Measurements from ENCODE around the gene LRP1.

LRP1 gene

GRCh38 chr12:57138526-57139272 is 10.4 kb downstream of the LRP1 start:
- no peak for DNase-seq

GRCh38 chr12:57139796-57140649 is 11.7 kb downstream of the LRP1 start:
- DNase-seq: no peak

GRCh38 chr12:57141249-57141648 is 13.0 kb downstream of the LRP1 start:
- DNase-seq: no peak

- no peak for DNase-seq
These were observed 13.8 kb downstream of the LRP1 start for GRCh38 chr12:57142121-57142520.

- no peak for DNase-seq
These were observed 14.4 kb downstream of the LRP1 start for GRCh38 chr12:57142727-57143126.

GRCh38 chr12:57143454-57143853 is 15.2 kb downstream of the LRP1 start:
- DNase-seq: no peak

- DNase-seq: no peak
These were observed 17.3 kb downstream of the LRP1 start for GRCh38 chr12:57145460-57146059.

GRCh38 chr12:57146092-57146491 is 17.8 kb downstream of the LRP1 start:
- DNase-seq: no peak

GRCh38 chr12:57146961-57147944 is 19.0 kb downstream of the LRP1 start, which contains the start of gene LRP1-AS:
Gene LRP1-AS, minus strand, starts transcription at chr12:57147619.
- no peak for DNase-seq

GRCh38 chr12:57148469-57149244 is 20.4 kb downstream of the LRP1 start:
- no peak for DNase-seq

GRCh38 chr12:57149245-57149900 is 21.1 kb downstream of the LRP1 start:
- DNase-seq: no peak

GRCh38 chr12:57150400-57151000 is 22.2 kb downstream of the LRP1 start:
- DNase-seq: no peak

GRCh38 chr12:57151741-57152630 is 23.7 kb downstream of the LRP1 start:
- DNase-seq: no peak

GRCh38 chr12:57152639-57153038 is 24.4 kb downstream of the LRP1 start:
- no peak for DNase-seq

GRCh38 chr12:57153415-57153997 is 25.2 kb downstream of the LRP1 start:
- DNase-seq: no peak

GRCh38 chr12:57154076-57154475 is 25.8 kb downstream of the LRP1 start:
- no peak for DNase-seq

- DNase-seq: no peak
These were observed 26.6 kb downstream of the LRP1 start for GRCh38 chr12:57154804-57155434.

- DNase-seq: no peak
These were observed 28.6 kb downstream of the LRP1 start for GRCh38 chr12:57156701-57157403.
